A673 (cell line): ENCODE measurements around the gene TANC1. TPM values are rescaled to one million over a fixed set of nuclear protein-coding genes. Genes with fewer than 3 reads are reported as not detected.

Experiments
- BruUV-seq: library from RNA; stranded (reverse); fragments of 400-500 nt; replicated peaks from 2 replicates; lab custom pipeline; 2021; lab: Mats Ljungman, UMichigan
- CTCF ChIA-PET: fragments of 300-600 bp; sonication (Branson Sonifier 250); formaldehyde crosslinking; loops from one replicate; lab custom pipeline; 2022; ENCODE audit warnings: antibody characterized with exemption; lab: Charles Lee
- POLR2A ChIA-PET: fragments of 300-600 bp; sonication (Branson Sonifier 250); formaldehyde crosslinking; loops from one replicate; lab custom pipeline; 2022; ENCODE audit warnings: antibody characterized with exemption; ENCODE audit not compliant: low non-redundant PET; lab: Charles Lee
- DNase-seq: peaks from one replicate; pipeline ENCODE4 v3.0.0-alpha.2; 2015; ENCODE audit warnings: low spot score
- H3K27ac ChIP-seq: fragments of 200-600 bp; sonication (generic); 2 replicates; pipeline ENCODE4 v1.5.1; 2016; ENCODE audit warnings: mixed run types, low read depth, mild to moderate bottlenecking, mixed read lengths, antibody characterized with exemption, low read length; ENCODE audit not compliant: poor library complexity, severe bottlenecking
- H3K27me3 ChIP-seq: fragments of 200-600 bp; sonication (generic); replicated peaks from 2 replicates; pipeline ENCODE4 v1.6.1; 2017; ENCODE audit warnings: mixed run types, low read depth, mild to moderate bottlenecking, mixed read lengths, antibody characterized with exemption, low read length; ENCODE audit not compliant: insufficient read depth, poor library complexity
- H3K36me3 ChIP-seq: fragments of 200-600 bp; sonication (generic); 2 replicates; pipeline ENCODE4 v1.6.1; 2016; ENCODE audit warnings: mixed run types, mild to moderate bottlenecking, mixed read lengths, antibody characterized with exemption, low read length; ENCODE audit not compliant: insufficient read depth, poor library complexity, severe bottlenecking
- H3K4me1 ChIP-seq: fragments of 200-600 bp; sonication (generic); 2 replicates; pipeline ENCODE4 v1.6.1; 2017; ENCODE audit warnings: mixed run types, mild to moderate bottlenecking, mixed read lengths, antibody characterized with exemption, low read length; ENCODE audit not compliant: insufficient read depth, poor library complexity, severe bottlenecking
- H3K4me3 ChIP-seq: fragments of 200-600 bp; sonication (generic); 2 replicates; pipeline ENCODE4 v1.5.1; 2016; ENCODE audit warnings: low read depth, mixed run types, mild to moderate bottlenecking, mixed read lengths, low read length; ENCODE audit not compliant: poor library complexity, severe bottlenecking
- H3K9me3 ChIP-seq: fragments of 200-600 bp; sonication (generic); 2 replicates; pipeline ENCODE4 v1.6.1; 2016; ENCODE audit warnings: mixed run types, low read depth, mild to moderate bottlenecking, mixed read lengths, antibody characterized with exemption, low read length; ENCODE audit not compliant: poor library complexity, severe bottlenecking
- EZH2 ChIP-seq: fragments of 200-600 bp; sonication (generic); IDR thresholded peaks from 2 replicates; pipeline ENCODE4 v1.6.1; 2017; ENCODE audit warnings: borderline replicate concordance, low read depth, mild to moderate bottlenecking, mixed read lengths, antibody characterized with exemption, low read length; ENCODE audit not compliant: poor library complexity, severe bottlenecking
- intact Hi-C: fragments of 100-400 bp; cut with micrococcal nuclease; formaldehyde crosslinking; loops from one replicate; pipeline ENCODE4 v1.10.0; 2022; ENCODE audit not compliant: unreplicated experiment
- total RNA-seq: library from RNA; stranded (reverse); gene quantifications from 2 replicates; pipeline ENCODE4 v1.2.3, GENCODE V29; 2021
- TF ChIP-seq, protein P1 (sequence below): fragments of 300-800, 200-600 bp; sonication (generic); conservative IDR thresholded peaks from 2 replicates; pipeline ENCODE4 v1.5.1; 2017; ENCODE audit warnings: low read depth, mild to moderate bottlenecking, antibody characterized with exemption, low read length, moderate library complexity, mixed read lengths

TANC1 gene
- total RNA-seq, 1 experiment from 2014 or later, result 9.0 TPM

DNA sequence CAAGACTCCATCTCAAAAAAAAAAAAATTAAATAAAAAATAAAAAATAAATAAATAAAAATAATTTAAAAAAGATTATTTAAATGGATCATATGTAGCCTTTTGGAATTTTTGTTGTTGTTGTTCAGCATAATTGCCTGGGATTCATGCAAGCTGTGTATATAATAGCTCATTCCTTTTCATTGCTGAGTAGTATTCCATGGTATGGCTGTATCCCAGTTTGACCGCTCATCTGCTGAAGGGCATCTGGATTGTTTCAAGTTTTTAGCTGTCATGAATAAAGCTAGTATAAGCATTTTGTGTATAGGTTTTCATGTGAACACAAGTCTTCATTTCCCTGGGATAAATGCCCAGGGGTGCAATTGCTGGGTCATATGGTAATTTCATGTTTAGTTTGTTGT lies 6.4 kb upstream of the TANC1 start:
- POLR2A ChIA-PET, result no interaction called here
- no TSS peak for BruUV-seq
- intact Hi-C loops, result no loop called here

GRCh38 chr2:158963071-158963470 lies 5.4 kb upstream of the TANC1 start:
- no peaks in the 10 kb centered on the region for H3K36me3 ChIP-seq
- H3K9me3 ChIP-seq, result no peaks in the 10 kb centered on the region
- no peak overlapping the region for H3K27ac ChIP-seq
- no peak for DNase-seq
- BruUV-seq, result no TSS peak
- H3K4me3 ChIP-seq, result no peak overlapping the region
- TF ChIP-seq, protein P1, sequence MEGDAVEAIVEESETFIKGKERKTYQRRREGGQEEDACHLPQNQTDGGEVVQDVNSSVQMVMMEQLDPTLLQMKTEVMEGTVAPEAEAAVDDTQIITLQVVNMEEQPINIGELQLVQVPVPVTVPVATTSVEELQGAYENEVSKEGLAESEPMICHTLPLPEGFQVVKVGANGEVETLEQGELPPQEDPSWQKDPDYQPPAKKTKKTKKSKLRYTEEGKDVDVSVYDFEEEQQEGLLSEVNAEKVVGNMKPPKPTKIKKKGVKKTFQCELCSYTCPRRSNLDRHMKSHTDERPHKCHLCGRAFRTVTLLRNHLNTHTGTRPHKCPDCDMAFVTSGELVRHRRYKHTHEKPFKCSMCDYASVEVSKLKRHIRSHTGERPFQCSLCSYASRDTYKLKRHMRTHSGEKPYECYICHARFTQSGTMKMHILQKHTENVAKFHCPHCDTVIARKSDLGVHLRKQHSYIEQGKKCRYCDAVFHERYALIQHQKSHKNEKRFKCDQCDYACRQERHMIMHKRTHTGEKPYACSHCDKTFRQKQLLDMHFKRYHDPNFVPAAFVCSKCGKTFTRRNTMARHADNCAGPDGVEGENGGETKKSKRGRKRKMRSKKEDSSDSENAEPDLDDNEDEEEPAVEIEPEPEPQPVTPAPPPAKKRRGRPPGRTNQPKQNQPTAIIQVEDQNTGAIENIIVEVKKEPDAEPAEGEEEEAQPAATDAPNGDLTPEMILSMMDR, result no peak
- no peak for TF ChIP-seq EZH2
- ChIA-PET CTCF (interaction anchor here (0.6 kb wide), 1 partner anchor 32 kb away, joined by 14 read pairs; no protein-coding TSS in a partner anchor), POLR2A (no interaction called here)
- H3K4me1 ChIP-seq, result peaks cover 4% of the 10 kb centered on the region
- H3K27me3 ChIP-seq, result no peaks in the 10 kb centered on the region
- intact Hi-C loops, result no loop called here

More for the DNA sequence above, 6.4 kb upstream of the TANC1 start:
- Histone ChIP-seq H3K36me3 (no peaks in the 10 kb centered on the region), H3K4me1 (no peaks in the 10 kb centered on the region), H3K9me3 (no peaks in the 10 kb centered on the region), H3K27me3 (no peaks in the 10 kb centered on the region), H3K4me3 (no peak overlapping the region), H3K27ac (no peak overlapping the region)
- CTCF ChIA-PET, result no interaction called here
- DNase-seq, result no peak
- TF ChIP-seq, protein P1, result no peak
- TF ChIP-seq EZH2, result no peak

DNA sequence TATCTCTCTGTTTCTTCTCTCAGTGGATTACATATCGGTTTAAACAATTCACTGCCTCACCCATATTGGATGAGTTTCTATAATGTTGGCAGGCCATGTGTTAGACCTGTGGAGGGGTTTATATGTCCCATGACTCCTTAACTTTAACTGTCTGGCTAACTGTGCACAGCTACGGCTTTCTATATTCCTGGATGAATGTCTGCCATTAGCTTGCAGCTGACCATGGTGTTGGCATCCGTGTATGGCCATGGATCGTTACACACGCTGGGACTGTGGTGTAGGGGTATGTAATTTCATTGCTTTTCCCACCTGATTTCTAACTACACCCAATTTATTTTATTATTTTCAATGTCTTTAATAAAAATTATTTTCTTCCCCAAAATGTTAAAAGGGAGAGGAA lies 3.3 kb upstream of the TANC1 start:
- BruUV-seq, result no TSS peak

More for the DNA sequence above, 3.3 kb upstream of the TANC1 start:
- intact Hi-C loops, result no loop called here
- TF ChIP-seq, protein P1, result no peak
- TF ChIP-seq EZH2, result no peak
- no peaks in the 10 kb centered on the region for H3K27me3 ChIP-seq
- H3K9me3 ChIP-seq, result no peaks in the 10 kb centered on the region
- no peak for DNase-seq
- peaks cover 4% of the 10 kb centered on the region for H3K4me1 ChIP-seq
- ChIA-PET CTCF (no interaction called here), POLR2A (no interaction called here)
- H3K27ac ChIP-seq, result no peak overlapping the region
- no peaks in the 10 kb centered on the region for H3K36me3 ChIP-seq
- no peak overlapping the region for H3K4me3 ChIP-seq
